Gastrocnemius medialis (tissue), 4 donors: ENCODE results near the gene ILK.

ENCODE experiments used
- CTCF ChIP-seq, 5 experiments: fragments of 450-650 bp in 3 of 5; fragments of 200-600 bp in 2 of 5; sonication (generic) in 2 of 5; IDR thresholded peaks in 4 of 5; conservative IDR thresholded peaks in 1 of 5; 1 replicate in 4 of 5; 2 replicates in 1 of 5; pipeline ENCODE4 v1.5.1; 2016 to 2019; ENCODE audit warnings: antibody characterized with exemption in 5 of 5, mild to moderate bottlenecking in 3 of 5, moderate library complexity in 3 of 5
- POLR2A ChIP-seq, 2 donors: fragments of 450-650 bp; IDR thresholded peaks; one replicate each; pipeline ENCODE4 v1.6.1; 2017; ENCODE audit warnings: antibody characterized with exemption in 2 of 2, mild to moderate bottlenecking in 2 of 2, moderate library complexity in 2 of 2

DNA sequence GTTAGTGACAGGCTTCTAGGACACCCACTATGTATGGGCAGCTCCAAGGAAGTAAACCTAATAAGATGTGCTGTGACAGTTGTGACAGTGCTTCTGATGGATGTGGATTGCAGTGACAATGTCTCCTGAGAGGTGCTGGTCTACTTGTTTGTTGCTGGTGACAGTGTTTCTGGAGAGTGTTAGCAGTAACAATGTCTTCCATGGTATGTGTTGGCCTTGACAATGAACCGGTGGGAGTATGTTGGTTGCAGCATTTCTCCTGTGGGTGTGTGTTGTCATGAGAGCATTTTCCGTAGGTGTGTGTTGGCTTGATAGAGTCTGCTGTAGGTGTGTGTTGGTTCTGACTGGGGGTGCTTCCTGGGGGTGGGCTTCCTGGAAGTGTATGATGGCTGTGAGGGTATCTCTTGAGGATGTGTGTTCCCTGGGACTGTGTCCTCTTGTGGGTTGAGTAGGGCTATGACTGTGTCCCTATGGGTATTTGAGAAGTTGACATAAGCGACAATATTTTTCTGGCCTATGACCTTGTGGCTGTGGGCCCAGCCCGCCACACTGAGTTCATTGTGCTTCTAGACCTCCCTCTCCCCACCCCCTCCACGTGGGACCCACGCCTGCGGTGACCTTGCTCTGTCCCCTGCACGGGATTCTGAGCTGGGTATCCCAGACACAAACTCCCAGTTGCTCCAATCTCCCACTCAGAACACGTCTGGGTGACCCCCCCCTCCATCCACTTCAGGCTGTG, 50.9 kb downstream of the ILK start:
- TF ChIP-seq CTCF (IDR thresholded peaks at IDR 0.05 in 4 of 5, conservative IDR thresholded peaks at IDR 0.05 in 1 of 5) (no peak), POLR2A (IDR thresholded peaks at IDR 0.05) (no peak)
